HCT116 (cell line): ENCODE data around the gene C14orf180.

ENCODE experiments used
- CTCF ChIP-seq, 3 experiments: fragments of 200-600 bp in 1 of 3; sonication (generic) in 1 of 3; IDR thresholded peaks in 2 of 3; conservative IDR thresholded peaks in 1 of 3; 2 replicates each; pipeline ENCODE4 v1.5.1; 2012 to 2017; ENCODE audit warnings: low read depth in 2 of 3, low read length in 2 of 3, antibody characterized with exemption in 1 of 3, borderline replicate concordance in 1 of 3, control low read depth in 1 of 3, mild to moderate bottlenecking in 1 of 3, mixed read lengths in 1 of 3, mixed run types in 1 of 3, moderate library complexity in 1 of 3; ENCODE audit not compliant: insufficient read depth in 1 of 3
- ELF1 ChIP-seq: IDR thresholded peaks from 2 replicates; pipeline ENCODE4 v1.6.1; 2012; ENCODE audit warnings: low read depth, borderline replicate concordance
- JUND ChIP-seq: IDR thresholded peaks from 2 replicates; pipeline ENCODE4 v1.6.1; 2012
- MAX ChIP-seq: IDR thresholded peaks from 2 replicates; pipeline ENCODE4 v1.6.1; 2012
- POLR2A ChIP-seq: IDR thresholded peaks from 2 replicates; pipeline ENCODE4 v1.7.0; 2011; ENCODE audit warnings: borderline replicate concordance; ENCODE audit not compliant: insufficient read depth, insufficient read length; ENCODE audit errors: extremely low read depth
- POLR2AphosphoS5 ChIP-seq: IDR thresholded peaks from 2 replicates; pipeline ENCODE4 v1.6.1; 2011; ENCODE audit warnings: mild to moderate bottlenecking, low read depth, low read length, moderate library complexity
- RAD21 ChIP-seq: IDR thresholded peaks from 2 replicates; pipeline ENCODE4 v1.6.1; 2012; ENCODE audit warnings: low read depth, mild to moderate bottlenecking
- SIN3A ChIP-seq: IDR thresholded peaks from 2 replicates; pipeline ENCODE4 v1.6.1; 2012; ENCODE audit warnings: low read depth
- SRF ChIP-seq: IDR thresholded peaks from 2 replicates; pipeline ENCODE4 v1.6.1; 2012; ENCODE audit warnings: low read depth
- ZBTB33 ChIP-seq: IDR thresholded peaks from 2 replicates; pipeline ENCODE4 v1.6.1; 2011; ENCODE audit warnings: mild to moderate bottlenecking, low read length, moderate library complexity; ENCODE audit not compliant: insufficient replicate concordance; ENCODE audit errors: extremely low read depth

GRCh38 chr14:104576232-104576969, 3.2 kb upstream of the C14orf180 start:
- TF ChIP-seq SIN3A (no peak), CTCF (IDR thresholded peaks at IDR 0.05 in 2 of 3, conservative IDR thresholded peaks at IDR 0.05 in 1 of 3; ENCODE audit: borderline replicate concordance in 1 of 3, insufficient read depth in 1 of 3, low read depth in 2 of 3, low read length in 2 of 3) (no peak), POLR2A (no peak), JUND (no peak), RAD21 (no peak), MAX (no peak), POLR2AphosphoS5 (no peak), SRF (no peak), ELF1 (no peak), ZBTB33 (no peak)
